Ishikawa (cell line): ENCODE data around the gene ELF1.

Source experiments
- CEBPB ChIP-seq: IDR thresholded peaks from 2 replicates; pipeline ENCODE4 v1.6.1; 2012
- CREB1 ChIP-seq: IDR thresholded peaks from 2 replicates; pipeline ENCODE4 v1.6.1; 2012; ENCODE audit warnings: low read depth
- RAD21 ChIP-seq: IDR thresholded peaks from 2 replicates; pipeline ENCODE4 v1.6.1; 2012; ENCODE audit warnings: low read depth
- TAF1 ChIP-seq: IDR thresholded peaks from 2 replicates; pipeline ENCODE4 v1.6.1; 2012; ENCODE audit warnings: low read depth, mild to moderate bottlenecking
- TEAD4 ChIP-seq: IDR thresholded peaks from 2 replicates; pipeline ENCODE4 v1.6.1; 2012
- YY1 ChIP-seq: IDR thresholded peaks from 2 replicates; pipeline ENCODE4 v1.6.1; 2012; ENCODE audit warnings: low read depth
- TF ChIP-seq, protein P1 (sequence below): IDR thresholded peaks from 2 replicates; pipeline ENCODE4 v1.6.1; 2012
- TF ChIP-seq, protein P2 (sequence below): IDR thresholded peaks from 2 replicates; pipeline ENCODE4 v1.6.1; 2012
- TF ChIP-seq, protein P3 (sequence below): IDR thresholded peaks from 2 replicates; pipeline ENCODE4 v1.6.1; 2012; ENCODE audit warnings: low read depth, mild to moderate bottlenecking

DNA sequence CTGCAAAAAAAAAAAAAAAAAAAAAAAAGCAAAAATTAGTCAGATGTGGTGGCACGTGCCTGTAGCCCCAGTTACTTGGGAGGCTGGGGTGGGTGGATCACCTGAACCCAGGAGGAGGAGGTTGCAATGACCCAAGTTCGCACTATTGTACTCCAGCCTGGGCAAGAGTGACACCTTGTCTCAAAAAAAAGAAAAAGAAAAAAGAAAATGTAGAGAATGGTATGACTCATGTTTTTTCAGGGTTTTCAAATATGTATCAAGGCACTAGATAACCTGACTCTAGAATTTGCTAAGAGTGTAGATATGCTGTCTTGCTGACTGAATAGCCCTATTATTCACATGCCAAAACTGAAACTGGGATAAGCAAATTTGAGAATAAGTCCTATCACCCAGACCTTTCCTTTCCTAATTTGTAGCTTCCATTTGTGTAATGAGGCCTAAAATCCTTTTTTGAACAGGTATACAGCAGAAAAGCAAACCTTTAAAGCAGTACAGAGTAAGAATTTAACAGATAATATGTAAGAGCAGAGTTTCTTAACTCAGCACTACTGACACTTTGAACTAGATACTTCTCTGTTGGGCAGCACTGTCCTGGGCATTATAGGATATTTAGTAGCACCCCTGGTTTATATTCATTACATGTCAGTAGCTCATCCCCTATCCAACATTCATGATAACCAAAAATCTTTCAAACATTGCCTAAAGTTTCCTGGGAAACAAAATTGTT, 108.6 kb downstream of the ELF1 start:
- TF ChIP-seq CREB1 (no peak), YY1 (no peak), CEBPB (no peak), TEAD4 (no peak), RAD21 (no peak), TAF1 (no peak)
- TF ChIP-seq, protein P1, sequence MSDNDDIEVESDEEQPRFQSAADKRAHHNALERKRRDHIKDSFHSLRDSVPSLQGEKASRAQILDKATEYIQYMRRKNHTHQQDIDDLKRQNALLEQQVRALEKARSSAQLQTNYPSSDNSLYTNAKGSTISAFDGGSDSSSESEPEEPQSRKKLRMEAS = no peak
- TF ChIP-seq, protein P2, sequence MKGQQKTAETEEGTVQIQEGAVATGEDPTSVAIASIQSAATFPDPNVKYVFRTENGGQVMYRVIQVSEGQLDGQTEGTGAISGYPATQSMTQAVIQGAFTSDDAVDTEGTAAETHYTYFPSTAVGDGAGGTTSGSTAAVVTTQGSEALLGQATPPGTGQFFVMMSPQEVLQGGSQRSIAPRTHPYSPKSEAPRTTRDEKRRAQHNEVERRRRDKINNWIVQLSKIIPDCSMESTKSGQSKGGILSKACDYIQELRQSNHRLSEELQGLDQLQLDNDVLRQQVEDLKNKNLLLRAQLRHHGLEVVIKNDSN = no peak
- TF ChIP-seq, protein P3, sequence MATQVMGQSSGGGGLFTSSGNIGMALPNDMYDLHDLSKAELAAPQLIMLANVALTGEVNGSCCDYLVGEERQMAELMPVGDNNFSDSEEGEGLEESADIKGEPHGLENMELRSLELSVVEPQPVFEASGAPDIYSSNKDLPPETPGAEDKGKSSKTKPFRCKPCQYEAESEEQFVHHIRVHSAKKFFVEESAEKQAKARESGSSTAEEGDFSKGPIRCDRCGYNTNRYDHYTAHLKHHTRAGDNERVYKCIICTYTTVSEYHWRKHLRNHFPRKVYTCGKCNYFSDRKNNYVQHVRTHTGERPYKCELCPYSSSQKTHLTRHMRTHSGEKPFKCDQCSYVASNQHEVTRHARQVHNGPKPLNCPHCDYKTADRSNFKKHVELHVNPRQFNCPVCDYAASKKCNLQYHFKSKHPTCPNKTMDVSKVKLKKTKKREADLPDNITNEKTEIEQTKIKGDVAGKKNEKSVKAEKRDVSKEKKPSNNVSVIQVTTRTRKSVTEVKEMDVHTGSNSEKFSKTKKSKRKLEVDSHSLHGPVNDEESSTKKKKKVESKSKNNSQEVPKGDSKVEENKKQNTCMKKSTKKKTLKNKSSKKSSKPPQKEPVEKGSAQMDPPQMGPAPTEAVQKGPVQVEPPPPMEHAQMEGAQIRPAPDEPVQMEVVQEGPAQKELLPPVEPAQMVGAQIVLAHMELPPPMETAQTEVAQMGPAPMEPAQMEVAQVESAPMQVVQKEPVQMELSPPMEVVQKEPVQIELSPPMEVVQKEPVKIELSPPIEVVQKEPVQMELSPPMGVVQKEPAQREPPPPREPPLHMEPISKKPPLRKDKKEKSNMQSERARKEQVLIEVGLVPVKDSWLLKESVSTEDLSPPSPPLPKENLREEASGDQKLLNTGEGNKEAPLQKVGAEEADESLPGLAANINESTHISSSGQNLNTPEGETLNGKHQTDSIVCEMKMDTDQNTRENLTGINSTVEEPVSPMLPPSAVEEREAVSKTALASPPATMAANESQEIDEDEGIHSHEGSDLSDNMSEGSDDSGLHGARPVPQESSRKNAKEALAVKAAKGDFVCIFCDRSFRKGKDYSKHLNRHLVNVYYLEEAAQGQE = no peak
